NB4 (cell line): ENCODE results near the gene USH2A.

Source experiments
- DNase-seq: peaks from one replicate; pipeline ENCODE4 v3.0.0; 2010; ENCODE audit warnings: low read depth
- H3K4me3 ChIP-seq: one replicate; pipeline ENCODE4 v1.5.1; 2011; ENCODE audit warnings: mild to moderate bottlenecking, low read depth, low read length, moderate library complexity
- CTCF ChIP-seq: IDR thresholded peaks from one replicate; pipeline ENCODE4 v1.5.1; 2012; ENCODE audit warnings: low read depth, low read length
- MAX ChIP-seq: IDR thresholded peaks from 2 replicates; pipeline ENCODE4 v1.6.1; 2011; ENCODE audit warnings: low read depth, low read length
- MYC ChIP-seq: IDR thresholded peaks from 2 replicates; pipeline ENCODE4 v1.6.1; 2011; ENCODE audit warnings: low read depth, low read length
- POLR2A ChIP-seq: IDR thresholded peaks from 2 replicates; pipeline ENCODE4 v1.6.1; 2011; ENCODE audit warnings: mild to moderate bottlenecking; ENCODE audit not compliant: insufficient read length; ENCODE audit errors: extremely low read depth

USH2A gene

GRCh38 chr1:216246577-216247203, 176.6 kb downstream of the USH2A start:
- H3K4me3 ChIP-seq = no peak overlapping the region
- no peak for TF ChIP-seq CTCF
- no peak for TF ChIP-seq MYC
- no peak for TF ChIP-seq MAX
- TF ChIP-seq POLR2A = no peak
- DNase-seq = no peak

- no peak for TF ChIP-seq MYC
- TF ChIP-seq CTCF = no peak
- no peak for TF ChIP-seq POLR2A
- TF ChIP-seq MAX = no peak
- no peak overlapping the region for H3K4me3 ChIP-seq
- no peak for DNase-seq
Observed at GRCh38 chr1:216238844-216239243, 184.4 kb downstream of the USH2A start.

GRCh38 chr1:216237927-216238542, 185.2 kb downstream of the USH2A start:
- no peak for DNase-seq
- no peak overlapping the region for H3K4me3 ChIP-seq
- TF ChIP-seq POLR2A (no peak), CTCF (no peak), MAX (no peak), MYC (no peak)

- DNase-seq = no peak
- no peak overlapping the region for H3K4me3 ChIP-seq
- TF ChIP-seq MYC = no peak
- TF ChIP-seq MAX = no peak
- no peak for TF ChIP-seq CTCF
- no peak for TF ChIP-seq POLR2A
Observed at GRCh38 chr1:216224233-216224632, 199.0 kb downstream of the USH2A start.

- DNase-seq = no peak
- TF ChIP-seq CTCF (no peak), MYC (no peak), POLR2A (no peak), MAX (no peak)
- H3K4me3 ChIP-seq = no peak overlapping the region
Observed at GRCh38 chr1:216223486-216223885, 199.8 kb downstream of the USH2A start.
